Astrocyte (in vitro differentiated cells and primary cell): ENCODE results near the gene TM4SF20. TPM values are rescaled to one million over a fixed set of nuclear protein-coding genes. Genes with fewer than 3 reads are reported as not detected.

Source experiments
- DNase-seq: peaks from one replicate; pipeline ENCODE4 v3.0.0-alpha.2; 2010; ENCODE audit warnings: low read depth
- FAIRE-seq: peaks from 2 replicates; lab custom pipeline; 2011; peaks lifted over from hg19 to GRCh38; lab: Jason Lieb, UNC
- H2AFZ ChIP-seq: 2 replicates; pipeline ENCODE4 v1.6.0; 2012; ENCODE audit warnings: low read depth, low read length, inconsistent platforms
- H3K27ac ChIP-seq: 2 replicates; pipeline ENCODE4 v1.5.1; 2011; ENCODE audit warnings: low read depth, low read length, inconsistent platforms
- H3K27me3 ChIP-seq: 2 replicates; pipeline ENCODE4 v1.6.0; 2011; ENCODE audit warnings: low read length, inconsistent platforms; ENCODE audit not compliant: insufficient read depth
- H3K36me3 ChIP-seq: 2 replicates; pipeline ENCODE4 v1.5.1; 2011; ENCODE audit warnings: low read length, inconsistent platforms; ENCODE audit not compliant: insufficient read depth
- H3K4me1 ChIP-seq: 2 replicates; pipeline ENCODE4 v1.5.1; 2011; ENCODE audit warnings: low read length, inconsistent platforms; ENCODE audit not compliant: insufficient read depth
- H3K4me2 ChIP-seq: 2 replicates; pipeline ENCODE4 v1.6.0; 2012; ENCODE audit warnings: low read length, inconsistent platforms
- H3K4me3 ChIP-seq: 2 replicates; pipeline ENCODE4 v1.5.1; 2011; ENCODE audit warnings: low read depth, mild to moderate bottlenecking, low read length, inconsistent platforms; ENCODE audit not compliant: insufficient read depth
- H3K79me2 ChIP-seq: 2 replicates; pipeline ENCODE4 v1.6.0; 2012; ENCODE audit warnings: mild to moderate bottlenecking, low read length, inconsistent platforms; ENCODE audit not compliant: insufficient read depth
- H3K9ac ChIP-seq: 2 replicates; pipeline ENCODE4 v1.6.0; 2012; ENCODE audit warnings: mild to moderate bottlenecking, low read length, inconsistent platforms
- H3K9me3 ChIP-seq: 2 replicates; pipeline ENCODE4 v1.5.1; 2012; ENCODE audit warnings: low read depth, mild to moderate bottlenecking, low read length, inconsistent platforms; ENCODE audit not compliant: insufficient read depth
- H4K20me1 ChIP-seq: 2 replicates; pipeline ENCODE4 v1.6.0; 2012; ENCODE audit warnings: low read length, inconsistent platforms; ENCODE audit not compliant: insufficient read depth
- H3K27ac Mint-ChIP-seq: one replicate; pipeline ENCODE4 v1.8.0; 2021; ENCODE audit warnings: mild to moderate bottlenecking, mixed read lengths; ENCODE audit not compliant: unreplicated experiment
- H3K27me3 Mint-ChIP-seq: one replicate; pipeline ENCODE4 v1.8.0; 2021; ENCODE audit warnings: low read depth, mixed read lengths; ENCODE audit not compliant: unreplicated experiment
- H3K36me3 Mint-ChIP-seq: one replicate; pipeline ENCODE4 v1.8.0; 2021; ENCODE audit warnings: low read depth, mixed read lengths; ENCODE audit not compliant: unreplicated experiment
- H3K4me1 Mint-ChIP-seq: one replicate; pipeline ENCODE4 v1.8.0; 2021; ENCODE audit warnings: low read depth, mixed read lengths; ENCODE audit not compliant: unreplicated experiment
- H3K4me3 Mint-ChIP-seq: one replicate; pipeline ENCODE4 v1.8.0; 2021; ENCODE audit warnings: mild to moderate bottlenecking, moderate library complexity, mixed read lengths; ENCODE audit not compliant: unreplicated experiment
- H3K9me3 Mint-ChIP-seq: one replicate; pipeline ENCODE4 v1.8.0; 2021; ENCODE audit warnings: mild to moderate bottlenecking, mixed read lengths; ENCODE audit not compliant: unreplicated experiment
- CTCF ChIP-seq: IDR thresholded peaks from 2 replicates; pipeline ENCODE4 v1.5.1; 2011; ENCODE audit warnings: low read depth, mild to moderate bottlenecking, inconsistent platforms, low read length, moderate library complexity; ENCODE audit not compliant: insufficient read depth
- EZH2 ChIP-seq: IDR thresholded peaks from 2 replicates; pipeline ENCODE4 v1.6.1; 2012; ENCODE audit warnings: mild to moderate bottlenecking, low read length, inconsistent platforms; ENCODE audit not compliant: insufficient read depth
- total RNA-seq: library from RNA; stranded (reverse); gene quantifications from 2 replicates; pipeline ENCODE4 v1.2.1, GENCODE V29; 2021

Gene TM4SF20
- total RNA-seq, 1 donor from 2014 or later, result not detected

GRCh38 chr2:227412877-227413276, 33.8 kb upstream of the TM4SF20 start:
- Histone ChIP-seq H3K4me1 (peaks cover 24% of the 10 kb centered on the region), H4K20me1 (no peaks in the 10 kb centered on the region), H3K4me2 (no peak overlapping the region), H3K27me3 (no peaks in the 10 kb centered on the region), H3K27ac (no peak overlapping the region), H3K79me2 (no peaks in the 10 kb centered on the region), H2AFZ (no peak overlapping the region), H3K36me3 (no peaks in the 10 kb centered on the region), H3K9ac (no peak overlapping the region), H3K9me3 (no peaks in the 10 kb centered on the region), H3K4me3 (no peak overlapping the region)
- no peak for FAIRE-seq
- Mint-ChIP-seq H3K27ac (peak overlapping the region; percentile 41), H3K36me3 (no peaks in the 10 kb centered on the region), H3K9me3 (no peaks in the 10 kb centered on the region), H3K4me1 (peaks cover 35% of the 10 kb centered on the region), H3K27me3 (no peaks in the 10 kb centered on the region), H3K4me3 (no peak overlapping the region)
- no peak for DNase-seq
- TF ChIP-seq CTCF (no peak), EZH2 (no peak)

- Mint-ChIP-seq H3K4me1 (peaks cover 35% of the 10 kb centered on the region), H3K36me3 (no peaks in the 10 kb centered on the region), H3K9me3 (no peaks in the 10 kb centered on the region), H3K4me3 (no peak overlapping the region), H3K27ac (peak overlapping the region; percentile 93), H3K27me3 (no peaks in the 10 kb centered on the region)
- Histone ChIP-seq H2AFZ (no peak overlapping the region), H4K20me1 (no peaks in the 10 kb centered on the region), H3K4me2 (peak overlapping the region; percentile 24), H3K9me3 (no peaks in the 10 kb centered on the region), H3K9ac (no peak overlapping the region), H3K27me3 (no peaks in the 10 kb centered on the region), H3K4me3 (no peak overlapping the region), H3K36me3 (no peaks in the 10 kb centered on the region), H3K4me1 (peaks cover 25% of the 10 kb centered on the region), H3K27ac (no peak overlapping the region), H3K79me2 (no peaks in the 10 kb centered on the region)
- FAIRE-seq (no peak), DNase-seq (peak; percentile 35)
- no peak for TF ChIP-seq EZH2
- no peak for TF ChIP-seq CTCF
Measured at GRCh38 chr2:227411990-227412350, 32.9 kb upstream of the TM4SF20 start.

- H3K36me3 Mint-ChIP-seq, result no peaks in the 10 kb centered on the region
- no peaks in the 10 kb centered on the region for H3K27me3 Mint-ChIP-seq
- Histone ChIP-seq H3K36me3 (no peaks in the 10 kb centered on the region), H4K20me1 (no peaks in the 10 kb centered on the region), H2AFZ (no peak overlapping the region), H3K27ac (no peak overlapping the region), H3K9me3 (no peaks in the 10 kb centered on the region), H3K27me3 (no peaks in the 10 kb centered on the region), H3K4me3 (no peak overlapping the region), H3K9ac (no peak overlapping the region), H3K4me2 (peak overlapping the region; percentile 24), H3K79me2 (no peaks in the 10 kb centered on the region), H3K4me1 (peaks cover 30% of the 10 kb centered on the region)
- H3K4me1 Mint-ChIP-seq, result peaks cover 40% of the 10 kb centered on the region
- peak overlapping the region; percentile 93 for H3K27ac Mint-ChIP-seq
- TF ChIP-seq CTCF, result no peak
- TF ChIP-seq EZH2, result no peak
- no peaks in the 10 kb centered on the region for H3K9me3 Mint-ChIP-seq
- no peak overlapping the region for H3K4me3 Mint-ChIP-seq
- peak; percentile 88 for DNase-seq
- FAIRE-seq, result no peak
Measured at GRCh38 chr2:227411320-227411989, 32.3 kb upstream of the TM4SF20 start.
